Hepatocyte (in vitro differentiated cells): ENCODE measurements around the gene MUC20.

Experiments
- EZH2 ChIP-seq: fragments of 200-600 bp; sonication (generic); IDR thresholded peaks from 2 replicates; pipeline ENCODE4 v1.6.1; 2016; ENCODE audit warnings: antibody characterized with exemption, mild to moderate bottlenecking, borderline replicate concordance
- TF ChIP-seq, protein P1 (sequence below): fragments of 200-600 bp; sonication (generic); IDR thresholded peaks from 2 replicates; pipeline ENCODE4 v1.5.1; 2016; ENCODE audit warnings: antibody characterized with exemption, mild to moderate bottlenecking; ENCODE audit not compliant: poor library complexity

DNA sequence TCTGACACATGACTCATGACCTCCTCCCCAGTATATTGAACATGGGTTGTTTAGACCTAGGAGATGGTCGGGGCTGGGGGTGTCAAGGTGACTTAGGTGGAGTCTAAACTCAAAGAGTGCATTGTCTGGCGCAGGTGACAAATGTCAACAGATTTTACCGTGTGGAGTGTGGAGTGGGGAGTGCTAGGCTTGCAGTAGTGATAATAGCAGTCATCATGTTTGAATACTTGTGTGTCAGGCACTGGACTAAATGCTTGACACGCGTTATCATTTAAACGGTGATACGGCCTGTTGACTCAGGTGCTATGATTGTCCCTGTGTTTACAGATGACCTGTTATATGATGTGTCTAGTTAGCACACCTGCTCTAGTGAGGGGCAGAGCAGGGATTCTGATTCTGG lies 30.8 kb downstream of the MUC20 start:
- TF ChIP-seq, protein P1, sequence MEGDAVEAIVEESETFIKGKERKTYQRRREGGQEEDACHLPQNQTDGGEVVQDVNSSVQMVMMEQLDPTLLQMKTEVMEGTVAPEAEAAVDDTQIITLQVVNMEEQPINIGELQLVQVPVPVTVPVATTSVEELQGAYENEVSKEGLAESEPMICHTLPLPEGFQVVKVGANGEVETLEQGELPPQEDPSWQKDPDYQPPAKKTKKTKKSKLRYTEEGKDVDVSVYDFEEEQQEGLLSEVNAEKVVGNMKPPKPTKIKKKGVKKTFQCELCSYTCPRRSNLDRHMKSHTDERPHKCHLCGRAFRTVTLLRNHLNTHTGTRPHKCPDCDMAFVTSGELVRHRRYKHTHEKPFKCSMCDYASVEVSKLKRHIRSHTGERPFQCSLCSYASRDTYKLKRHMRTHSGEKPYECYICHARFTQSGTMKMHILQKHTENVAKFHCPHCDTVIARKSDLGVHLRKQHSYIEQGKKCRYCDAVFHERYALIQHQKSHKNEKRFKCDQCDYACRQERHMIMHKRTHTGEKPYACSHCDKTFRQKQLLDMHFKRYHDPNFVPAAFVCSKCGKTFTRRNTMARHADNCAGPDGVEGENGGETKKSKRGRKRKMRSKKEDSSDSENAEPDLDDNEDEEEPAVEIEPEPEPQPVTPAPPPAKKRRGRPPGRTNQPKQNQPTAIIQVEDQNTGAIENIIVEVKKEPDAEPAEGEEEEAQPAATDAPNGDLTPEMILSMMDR: no peak
- TF ChIP-seq EZH2: no peak
